ENCODE results near the gene DNAJC18.
A peak's percentile ranks its signal among the peaks of the same experiment; 100 is the strongest.
"Not testable (repeated sequence)": the region's sequence is repeated elsewhere in the genome, so short reads cannot be mapped to it uniquely, and the experiment has no call there.

Gene DNAJC18

GRCh38 chr5:139386956-139387355 lies 52.4 kb downstream of the DNAJC18 start:
- not testable (repeated sequence) for DNase-seq (ENCODE audit: low read depth)

- DNase-seq (ENCODE audit: low read depth), result no peak
Measured at GRCh38 chr5:139386050-139386438, 53.3 kb downstream of the DNAJC18 start.

GRCh38 chr5:139385061-139386049 lies 54.0 kb downstream of the DNAJC18 start:
- no peak for DNase-seq (ENCODE audit: low read depth)

GRCh38 chr5:139384591-139385051 lies 54.7 kb downstream of the DNAJC18 start:
- no peak for DNase-seq (ENCODE audit: low read depth)

- no peak for DNase-seq (ENCODE audit: low read depth)
Measured at GRCh38 chr5:139383993-139384590, 55.2 kb downstream of the DNAJC18 start.

- peak; percentile 58 for DNase-seq (ENCODE audit: low read depth)
Measured at GRCh38 chr5:139383275-139383992, 55.9 kb downstream of the DNAJC18 start, which contains the start of gene SLC23A1. TSS of gene SLC23A1 (minus strand) at chr5:139383297. CDS start at chr5:139383253, 44 bp downstream.

GRCh38 chr5:139382807-139383206 lies 56.5 kb downstream of the DNAJC18 start:
- no peak for DNase-seq (ENCODE audit: low read depth)

GRCh38 chr5:139381837-139382761 lies 57.2 kb downstream of the DNAJC18 start:
- DNase-seq (ENCODE audit: low read depth), result no peak

- no peak for DNase-seq (ENCODE audit: low read depth)
Measured at GRCh38 chr5:139379626-139380449, 59.5 kb downstream of the DNAJC18 start.

- no peak for DNase-seq (ENCODE audit: low read depth)
Measured at GRCh38 chr5:139378941-139379361, 60.4 kb downstream of the DNAJC18 start.

GRCh38 chr5:139378101-139378825 lies 61.1 kb downstream of the DNAJC18 start:
- no peak for DNase-seq (ENCODE audit: low read depth)

- no peak for DNase-seq (ENCODE audit: low read depth)
Measured at GRCh38 chr5:139377226-139377625, 62.1 kb downstream of the DNAJC18 start.

- no peak for DNase-seq (ENCODE audit: low read depth)
Measured at GRCh38 chr5:139376364-139376763, 63.0 kb downstream of the DNAJC18 start.

- DNase-seq (ENCODE audit: low read depth), result no peak
Measured at GRCh38 chr5:139374909-139375308, 64.4 kb downstream of the DNAJC18 start.

GRCh38 chr5:139371482-139372435 lies 67.6 kb downstream of the DNAJC18 start:
- no peak for DNase-seq (ENCODE audit: low read depth)

GRCh38 chr5:139369181-139369580 lies 70.1 kb downstream of the DNAJC18 start:
- peak; percentile 84 for DNase-seq (ENCODE audit: low read depth)

GRCh38 chr5:139368613-139369012 lies 70.7 kb downstream of the DNAJC18 start:
- no peak for DNase-seq (ENCODE audit: low read depth)

GRCh38 chr5:139364466-139364865 lies 74.9 kb downstream of the DNAJC18 start:
- DNase-seq (ENCODE audit: low read depth), result no peak
